Liver (tissue), 3 donors: ENCODE results near the gene CDK19.

Source experiments
- CTCF ChIP-seq: fragments of 150-350 bp; IDR thresholded peaks from 2 replicates; pipeline ENCODE4 v1.5.1; 2017; ENCODE audit warnings: improper control_type of control experiment, low read depth, low read length; ENCODE audit not compliant: missing input control
- GABPA ChIP-seq, 2 donors: IDR thresholded peaks in 1 of 2; conservative IDR thresholded peaks in 1 of 2; 2 replicates each; pipeline ENCODE4 v1.6.1; 2016; ENCODE audit warnings: antibody characterized with exemption in 2 of 2, mild to moderate bottlenecking in 1 of 2, moderate library complexity in 1 of 2
- YY1 ChIP-seq: IDR thresholded peaks from 2 replicates; pipeline ENCODE4 v1.6.1; 2016; ENCODE audit warnings: antibody characterized with exemption, mild to moderate bottlenecking
- donor health status: healthy.
- donor health status: healthy.

DNA sequence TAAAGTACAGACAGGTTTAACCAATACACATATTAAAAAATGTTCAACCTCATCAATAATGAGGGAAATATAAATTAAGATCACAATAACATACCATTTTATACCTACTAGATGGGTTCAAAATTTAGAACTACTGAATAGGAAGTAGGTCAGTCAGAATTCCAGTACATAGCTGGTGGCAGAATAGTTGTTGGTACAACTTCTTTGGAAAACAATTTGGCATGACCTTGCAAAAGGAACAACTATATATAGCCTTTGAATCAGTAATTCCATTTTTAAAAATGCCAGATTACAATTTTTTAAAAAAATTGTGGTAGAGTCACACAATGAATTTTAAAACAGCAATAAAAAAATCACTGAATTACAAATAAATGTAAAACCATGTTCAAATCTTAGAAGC is 165.6 kb downstream of the CDK19 start:
- no peak for TF ChIP-seq CTCF
- no peak for TF ChIP-seq YY1
- no peak for TF ChIP-seq GABPA (IDR thresholded peaks at IDR 0.05 in 1 of 2, conservative IDR thresholded peaks at IDR 0.05 in 1 of 2)
